Liver (tissue), 9 donors: ENCODE data around the gene IQCF6. TPM values are rescaled to one million over a fixed set of nuclear protein-coding genes. Genes with fewer than 3 reads are reported as not detected.
"Not testable (repeated sequence)": the region's sequence is repeated elsewhere in the genome, so short reads cannot be mapped to it uniquely, and the experiment has no call there.

Experiments used
- DNase-seq: peaks from one replicate; pipeline ENCODE4 v3.0.0-alpha.2; 2017; ENCODE audit warnings: low spot score
- H3K27ac ChIP-seq, 2 donors: one replicate each; pipeline ENCODE4 v1.7.0; 2013; ENCODE audit warnings: inconsistent platforms in 2 of 2, low read length in 2 of 2, control low read depth in 1 of 2, low read depth in 1 of 2, mild to moderate bottlenecking in 1 of 2
- H3K27me3 ChIP-seq, 4 donors: one replicate each; pipeline versions ENCODE4 v1.6.1 to v1.7.0; 2013; ENCODE audit warnings: low read length in 3 of 4, inconsistent platforms in 1 of 4, mild to moderate bottlenecking in 1 of 4, moderate library complexity in 1 of 4; ENCODE audit not compliant: control insufficient read depth in 4 of 4, insufficient read depth in 4 of 4
- H3K36me3 ChIP-seq, 4 donors: one replicate each; pipeline versions ENCODE4 v1.6.1 to v1.7.0; 2013; ENCODE audit warnings: low read length in 3 of 4, mild to moderate bottlenecking in 3 of 4, low read depth in 1 of 4, moderate library complexity in 1 of 4; ENCODE audit not compliant: control insufficient read depth in 4 of 4, insufficient read depth in 3 of 4
- H3K4me1 ChIP-seq, 4 donors: one replicate each; pipeline versions ENCODE4 v1.6.1 to v1.7.0; 2013; ENCODE audit warnings: low read length in 3 of 4, mild to moderate bottlenecking in 3 of 4, moderate library complexity in 1 of 4; ENCODE audit not compliant: control insufficient read depth in 4 of 4, insufficient read depth in 4 of 4
- H3K4me3 ChIP-seq, 3 donors: one replicate each; pipeline versions ENCODE4 v1.6.1 to v1.7.0; 2013; ENCODE audit warnings: low read length in 3 of 3, control low read depth in 1 of 3, low read depth in 1 of 3, mild to moderate bottlenecking in 1 of 3
- H3K9ac ChIP-seq, 2 donors: one replicate each; pipeline ENCODE4 v1.7.0; 2013; ENCODE audit warnings: low read length in 2 of 2, mild to moderate bottlenecking in 2 of 2, moderate library complexity in 2 of 2, control low read depth in 1 of 2, low read depth in 1 of 2
- H3K9me3 ChIP-seq, 4 donors: one replicate each; pipeline versions ENCODE4 v1.6.1 to v1.7.0; 2013; ENCODE audit warnings: low read length in 3 of 4; ENCODE audit not compliant: control insufficient read depth in 4 of 4
- EGR1 ChIP-seq, 2 donors: IDR thresholded peaks; 2 replicates each; pipeline ENCODE4 v1.6.1; 2016 to 2018; ENCODE audit warnings: antibody characterized with exemption in 2 of 2, low read depth in 2 of 2
- FOXA1 ChIP-seq: IDR thresholded peaks from 2 replicates; pipeline ENCODE4 v1.6.1; 2016; ENCODE audit warnings: antibody characterized with exemption
- FOXA2 ChIP-seq: IDR thresholded peaks from 2 replicates; pipeline ENCODE4 v1.6.1; 2016; ENCODE audit warnings: antibody characterized with exemption
- GABPA ChIP-seq, 2 donors: IDR thresholded peaks in 1 of 2; conservative IDR thresholded peaks in 1 of 2; 2 replicates each; pipeline ENCODE4 v1.6.1; 2016; ENCODE audit warnings: antibody characterized with exemption in 2 of 2, mild to moderate bottlenecking in 1 of 2, moderate library complexity in 1 of 2
- HNF4A ChIP-seq, 2 donors: conservative IDR thresholded peaks; 2 replicates each; pipeline ENCODE4 v1.6.1; 2016; ENCODE audit warnings: antibody characterized with exemption in 2 of 2, mild to moderate bottlenecking in 2 of 2
- HNF4G ChIP-seq: IDR thresholded peaks from 2 replicates; pipeline ENCODE4 v1.6.1; 2016; ENCODE audit warnings: antibody characterized with exemption
- JUND ChIP-seq, 2 donors: IDR thresholded peaks; 2 replicates each; pipeline ENCODE4 v1.6.1; 2016; ENCODE audit warnings: antibody characterized with exemption in 2 of 2
- NR2F2 ChIP-seq: IDR thresholded peaks from 2 replicates; pipeline ENCODE4 v1.6.1; 2016; ENCODE audit warnings: antibody characterized with exemption
- RAD21 ChIP-seq, 2 donors: IDR thresholded peaks; 2 replicates each; pipeline ENCODE4 v1.6.1; 2016; ENCODE audit warnings: antibody characterized with exemption in 2 of 2, mild to moderate bottlenecking in 2 of 2
- RXRA ChIP-seq, 2 donors: IDR thresholded peaks; 2 replicates each; pipeline ENCODE4 v1.6.1; 2017 to 2018; ENCODE audit warnings: antibody characterized with exemption in 2 of 2, mild to moderate bottlenecking in 1 of 2
- SP1 ChIP-seq: IDR thresholded peaks from 2 replicates; pipeline ENCODE4 v1.6.1; 2018; ENCODE audit warnings: antibody characterized with exemption, mild to moderate bottlenecking
- TAF1 ChIP-seq: conservative IDR thresholded peaks from 2 replicates; pipeline ENCODE4 v1.6.1; 2016; ENCODE audit warnings: antibody characterized with exemption, mild to moderate bottlenecking
- YY1 ChIP-seq: IDR thresholded peaks from 2 replicates; pipeline ENCODE4 v1.6.1; 2016; ENCODE audit warnings: antibody characterized with exemption, mild to moderate bottlenecking
- WGBS: extraction: QIAGEN DNeasy Blood & Tissue Kit; methylation state at CpG from one replicate; pipeline ENCODE4 v1.1.7; 2013; 5-methylcytosine and 5-hydroxymethylcytosine counted together
- polyA plus RNA-seq, 2 donors: library from polyadenylated mRNA; stranded (reverse) in 1 of 2; unstranded in 1 of 2; fragments of 200-250 nt in 1 of 2; fragments of >200 nt in 1 of 2; fragmentation: Nextera tagmentation in 1 of 2; extraction: Ambion mirVana in 1 of 2; gene quantifications; one replicate each; pipeline versions ENCODE4 v1.2.1 to v1.2.3, GENCODE V29; 2013 to 2015
- total RNA-seq, 2 donors: library from RNA; depleted of rRNA; stranded (reverse); fragments of >200 nt; gene quantifications; one replicate each; pipeline ENCODE4 v1.2.3, GENCODE V29; 2014
- TF ChIP-seq, protein P1 (sequence below): IDR thresholded peaks from 2 replicates; pipeline ENCODE4 v1.6.1; 2016; ENCODE audit warnings: antibody characterized with exemption
- TF ChIP-seq, protein P2 (sequence below): fragments of 150-350 bp; IDR thresholded peaks from 2 replicates; pipeline ENCODE4 v1.5.1; 2017; ENCODE audit warnings: improper control_type of control experiment, low read depth, low read length; ENCODE audit not compliant: missing input control
- TF ChIP-seq, protein P3 (sequence below): IDR thresholded peaks from 2 replicates; pipeline ENCODE4 v1.6.1; 2016; ENCODE audit warnings: antibody characterized with exemption
- TF ChIP-seq, protein P4 (sequence below): IDR thresholded peaks from 2 replicates; pipeline ENCODE4 v1.6.1; 2016; ENCODE audit warnings: antibody characterized with exemption, mild to moderate bottlenecking
- TF ChIP-seq, protein P5 (sequence below): IDR thresholded peaks from 2 replicates; pipeline ENCODE4 v1.6.1; 2016; ENCODE audit warnings: antibody characterized with exemption
- donor health status: healthy.
- donor health status: healthy.
- donor health status: healthy.
- donor health status: healthy.
- donor health status: healthy.

IQCF6 gene
- total and polyA plus RNA-seq, 4 donors = not detected

DNA sequence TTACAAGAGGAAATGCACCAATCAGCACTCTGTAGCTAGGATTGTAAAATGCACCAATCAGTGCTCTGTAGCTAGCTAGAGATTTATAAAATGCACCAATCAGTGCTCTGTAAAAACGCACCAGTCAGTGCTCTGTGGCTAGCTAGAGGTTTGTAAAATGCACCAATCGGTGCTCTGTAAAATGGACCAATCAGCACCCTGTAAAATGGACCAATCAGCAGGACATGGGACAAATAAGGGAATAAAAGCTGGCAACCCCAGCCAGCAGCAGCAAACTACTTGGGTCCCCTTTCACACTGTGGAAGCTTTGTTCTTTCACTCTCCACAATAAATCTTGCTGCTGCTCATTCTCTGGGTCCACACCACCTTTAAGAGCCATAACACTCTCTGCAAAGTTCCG, 36.7 kb downstream of the IQCF6 start:
- WGBS = 77% methylated on average over 3 of the region's 3 CpGs

DNA sequence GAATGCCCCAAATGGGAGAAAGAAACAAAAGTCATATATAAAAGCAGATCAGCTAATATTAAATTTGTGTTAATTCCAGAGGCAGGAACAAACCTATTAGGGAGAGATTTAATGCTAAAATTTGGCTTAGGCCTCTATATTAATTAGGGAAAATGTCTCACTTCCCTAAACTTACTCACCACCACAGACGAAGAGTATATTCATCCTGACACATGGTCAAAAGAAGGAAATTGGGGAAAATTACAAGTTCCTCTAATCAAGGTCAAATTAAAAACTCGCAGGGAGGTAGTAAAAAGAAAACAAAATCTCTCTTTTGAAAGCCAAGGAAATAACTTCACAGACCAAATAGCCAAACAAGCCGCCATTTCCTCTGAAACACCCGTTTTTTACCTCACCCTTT, 39.9 kb downstream of the IQCF6 start:
- Histone ChIP-seq H3K9ac (no peak overlapping the region), H3K4me1 (no peaks in the 10 kb centered on the region), H3K9me3 (no peaks in the 10 kb centered on the region), H3K4me3 (no peak overlapping the region), H3K36me3 (no peaks in the 10 kb centered on the region), H3K27me3 (peaks cover 0 to 2% (median 0%) of the 10 kb centered on the region in 4 donors), H3K27ac (no peak overlapping the region)
- DNase-seq = no peak
- TF ChIP-seq, protein P1, sequence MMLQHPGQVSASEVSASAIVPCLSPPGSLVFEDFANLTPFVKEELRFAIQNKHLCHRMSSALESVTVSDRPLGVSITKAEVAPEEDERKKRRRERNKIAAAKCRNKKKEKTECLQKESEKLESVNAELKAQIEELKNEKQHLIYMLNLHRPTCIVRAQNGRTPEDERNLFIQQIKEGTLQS = no peak
- no peak for TF ChIP-seq RXRA (IDR thresholded peaks at IDR 0.05)
- no peak for TF ChIP-seq HNF4A (conservative IDR thresholded peaks at IDR 0.05)
- TF ChIP-seq, protein P2, sequence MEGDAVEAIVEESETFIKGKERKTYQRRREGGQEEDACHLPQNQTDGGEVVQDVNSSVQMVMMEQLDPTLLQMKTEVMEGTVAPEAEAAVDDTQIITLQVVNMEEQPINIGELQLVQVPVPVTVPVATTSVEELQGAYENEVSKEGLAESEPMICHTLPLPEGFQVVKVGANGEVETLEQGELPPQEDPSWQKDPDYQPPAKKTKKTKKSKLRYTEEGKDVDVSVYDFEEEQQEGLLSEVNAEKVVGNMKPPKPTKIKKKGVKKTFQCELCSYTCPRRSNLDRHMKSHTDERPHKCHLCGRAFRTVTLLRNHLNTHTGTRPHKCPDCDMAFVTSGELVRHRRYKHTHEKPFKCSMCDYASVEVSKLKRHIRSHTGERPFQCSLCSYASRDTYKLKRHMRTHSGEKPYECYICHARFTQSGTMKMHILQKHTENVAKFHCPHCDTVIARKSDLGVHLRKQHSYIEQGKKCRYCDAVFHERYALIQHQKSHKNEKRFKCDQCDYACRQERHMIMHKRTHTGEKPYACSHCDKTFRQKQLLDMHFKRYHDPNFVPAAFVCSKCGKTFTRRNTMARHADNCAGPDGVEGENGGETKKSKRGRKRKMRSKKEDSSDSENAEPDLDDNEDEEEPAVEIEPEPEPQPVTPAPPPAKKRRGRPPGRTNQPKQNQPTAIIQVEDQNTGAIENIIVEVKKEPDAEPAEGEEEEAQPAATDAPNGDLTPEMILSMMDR = no peak
- no peak for TF ChIP-seq JUND (IDR thresholded peaks at IDR 0.05)
- TF ChIP-seq, protein P3, sequence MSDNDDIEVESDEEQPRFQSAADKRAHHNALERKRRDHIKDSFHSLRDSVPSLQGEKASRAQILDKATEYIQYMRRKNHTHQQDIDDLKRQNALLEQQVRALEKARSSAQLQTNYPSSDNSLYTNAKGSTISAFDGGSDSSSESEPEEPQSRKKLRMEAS = no peak
- TF ChIP-seq YY1 = no peak
- no peak for TF ChIP-seq NR2F2
- 63% methylated on average over 4 of the region's 4 CpGs for WGBS

More for the DNA sequence above, 36.7 kb downstream of the IQCF6 start:
- H3K4me3 ChIP-seq, H3K27me3 ChIP-seq, H3K4me1 ChIP-seq, H3K9ac ChIP-seq, DNase-seq, H3K27ac ChIP-seq, H3K9me3 ChIP-seq, H3K36me3 ChIP-seq: not testable (repeated sequence)

DNA sequence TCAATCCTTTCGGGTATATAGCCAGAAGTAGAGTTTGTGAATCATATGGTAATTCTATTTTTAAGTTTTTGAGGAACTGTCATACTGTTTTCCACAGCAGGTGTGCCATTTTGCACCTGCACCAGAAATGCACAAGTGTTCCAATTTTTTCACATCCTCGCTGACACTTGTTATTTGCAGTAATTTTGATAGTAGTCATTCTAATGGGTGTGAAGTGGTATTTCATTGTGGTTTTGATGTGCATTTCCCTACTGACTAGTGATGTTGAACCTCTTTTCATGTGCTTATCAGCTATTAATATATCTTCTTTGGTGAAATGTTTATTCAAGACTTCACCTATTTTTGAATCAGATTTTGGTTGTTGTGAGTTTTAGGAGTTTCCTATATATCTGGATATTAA, 43.1 kb downstream of the IQCF6 start:
- TF ChIP-seq HNF4A (conservative IDR thresholded peaks at IDR 0.05) (no peak), TAF1 (no peak), RAD21 (IDR thresholded peaks at IDR 0.05) (no peak), FOXA2 (no peak), RXRA (IDR thresholded peaks at IDR 0.05) (no peak), EGR1 (IDR thresholded peaks at IDR 0.05; ENCODE audit: low read depth in 2 of 2) (no peak), SP1 (no peak), NR2F2 (no peak), JUND (IDR thresholded peaks at IDR 0.05) (no peak), FOXA1 (no peak), HNF4G (no peak), GABPA (IDR thresholded peaks at IDR 0.05 in 1 of 2, conservative IDR thresholded peaks at IDR 0.05 in 1 of 2) (no peak)
- TF ChIP-seq, protein P4, sequence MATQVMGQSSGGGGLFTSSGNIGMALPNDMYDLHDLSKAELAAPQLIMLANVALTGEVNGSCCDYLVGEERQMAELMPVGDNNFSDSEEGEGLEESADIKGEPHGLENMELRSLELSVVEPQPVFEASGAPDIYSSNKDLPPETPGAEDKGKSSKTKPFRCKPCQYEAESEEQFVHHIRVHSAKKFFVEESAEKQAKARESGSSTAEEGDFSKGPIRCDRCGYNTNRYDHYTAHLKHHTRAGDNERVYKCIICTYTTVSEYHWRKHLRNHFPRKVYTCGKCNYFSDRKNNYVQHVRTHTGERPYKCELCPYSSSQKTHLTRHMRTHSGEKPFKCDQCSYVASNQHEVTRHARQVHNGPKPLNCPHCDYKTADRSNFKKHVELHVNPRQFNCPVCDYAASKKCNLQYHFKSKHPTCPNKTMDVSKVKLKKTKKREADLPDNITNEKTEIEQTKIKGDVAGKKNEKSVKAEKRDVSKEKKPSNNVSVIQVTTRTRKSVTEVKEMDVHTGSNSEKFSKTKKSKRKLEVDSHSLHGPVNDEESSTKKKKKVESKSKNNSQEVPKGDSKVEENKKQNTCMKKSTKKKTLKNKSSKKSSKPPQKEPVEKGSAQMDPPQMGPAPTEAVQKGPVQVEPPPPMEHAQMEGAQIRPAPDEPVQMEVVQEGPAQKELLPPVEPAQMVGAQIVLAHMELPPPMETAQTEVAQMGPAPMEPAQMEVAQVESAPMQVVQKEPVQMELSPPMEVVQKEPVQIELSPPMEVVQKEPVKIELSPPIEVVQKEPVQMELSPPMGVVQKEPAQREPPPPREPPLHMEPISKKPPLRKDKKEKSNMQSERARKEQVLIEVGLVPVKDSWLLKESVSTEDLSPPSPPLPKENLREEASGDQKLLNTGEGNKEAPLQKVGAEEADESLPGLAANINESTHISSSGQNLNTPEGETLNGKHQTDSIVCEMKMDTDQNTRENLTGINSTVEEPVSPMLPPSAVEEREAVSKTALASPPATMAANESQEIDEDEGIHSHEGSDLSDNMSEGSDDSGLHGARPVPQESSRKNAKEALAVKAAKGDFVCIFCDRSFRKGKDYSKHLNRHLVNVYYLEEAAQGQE = no peak
- TF ChIP-seq, protein P3 = no peak
- TF ChIP-seq, protein P2 = no peak
- TF ChIP-seq, protein P5, sequence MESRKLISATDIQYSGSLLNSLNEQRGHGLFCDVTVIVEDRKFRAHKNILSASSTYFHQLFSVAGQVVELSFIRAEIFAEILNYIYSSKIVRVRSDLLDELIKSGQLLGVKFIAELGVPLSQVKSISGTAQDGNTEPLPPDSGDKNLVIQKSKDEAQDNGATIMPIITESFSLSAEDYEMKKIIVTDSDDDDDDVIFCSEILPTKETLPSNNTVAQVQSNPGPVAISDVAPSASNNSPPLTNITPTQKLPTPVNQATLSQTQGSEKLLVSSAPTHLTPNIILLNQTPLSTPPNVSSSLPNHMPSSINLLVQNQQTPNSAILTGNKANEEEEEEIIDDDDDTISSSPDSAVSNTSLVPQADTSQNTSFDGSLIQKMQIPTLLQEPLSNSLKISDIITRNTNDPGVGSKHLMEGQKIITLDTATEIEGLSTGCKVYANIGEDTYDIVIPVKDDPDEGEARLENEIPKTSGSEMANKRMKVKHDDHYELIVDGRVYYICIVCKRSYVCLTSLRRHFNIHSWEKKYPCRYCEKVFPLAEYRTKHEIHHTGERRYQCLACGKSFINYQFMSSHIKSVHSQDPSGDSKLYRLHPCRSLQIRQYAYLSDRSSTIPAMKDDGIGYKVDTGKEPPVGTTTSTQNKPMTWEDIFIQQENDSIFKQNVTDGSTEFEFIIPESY = no peak
- no peak for DNase-seq

More for the DNA sequence above, 43.1 kb downstream of the IQCF6 start:
- Histone ChIP-seq H3K27ac (no peak overlapping the region), H3K27me3 (peaks cover 0 to 3% (median 0%) of the 10 kb centered on the region in 4 donors), H3K4me1 (no peaks in the 10 kb centered on the region), H3K36me3 (no peaks in the 10 kb centered on the region), H3K9me3 (no peaks in the 10 kb centered on the region), H3K9ac (no peak overlapping the region), H3K4me3 (no peak overlapping the region)
- WGBS = 89% methylated on average over 2 of the region's 2 CpGs
